Activated CD4-positive, alpha-beta memory T cell treated with anti-CD3 and anti-CD28 coated beads for 36 hours (primary cell): ENCODE measurements around the gene MUC6. TPM values are rescaled to one million over a fixed set of nuclear protein-coding genes. Genes with fewer than 3 reads are reported as not detected.
A peak's percentile ranks its signal among the peaks of the same experiment; 100 is the strongest.

Source experiments
- CTCF ChIA-PET: fragments of 350-600 bp; sonication (Branson Sonifier 250); formaldehyde crosslinking; loops from one replicate; lab custom pipeline; 2021; ENCODE audit warnings: antibody characterized with exemption, inconsistent platforms; lab: Charles Lee
- POLR2A ChIA-PET: fragments of 350-600 bp; sonication (Branson Sonifier 250); formaldehyde crosslinking; loops from one replicate; lab custom pipeline; 2021; ENCODE audit warnings: antibody characterized with exemption; lab: Charles Lee
- DNase-seq: peaks from one replicate; pipeline ENCODE4 v3.0.0-alpha.2; 2020
- H3K27ac Mint-ChIP-seq: one replicate; pipeline ENCODE4 v1.8.0; 2021; ENCODE audit warnings: mixed read lengths
- H3K27me3 Mint-ChIP-seq: one replicate; pipeline ENCODE4 v1.8.0; 2021; ENCODE audit warnings: mixed read lengths
- H3K36me3 Mint-ChIP-seq: one replicate; pipeline ENCODE4 v1.8.0; 2021; ENCODE audit warnings: mixed read lengths
- H3K4me1 Mint-ChIP-seq: one replicate; pipeline ENCODE4 v1.8.0; 2021; ENCODE audit warnings: low read depth, mixed read lengths
- H3K4me3 Mint-ChIP-seq: one replicate; pipeline ENCODE4 v1.8.0; 2021; ENCODE audit warnings: mild to moderate bottlenecking, mixed read lengths
- H3K9me3 Mint-ChIP-seq: one replicate; pipeline ENCODE4 v1.8.0; 2021; ENCODE audit warnings: mixed read lengths
- intact Hi-C: fragments of 100-400 bp; cut with micrococcal nuclease; formaldehyde crosslinking; loops from one replicate; pipeline ENCODE4 v1.15.1; 2023
- total RNA-seq, 2 experiments: library from RNA; stranded (reverse); gene quantifications; one replicate each; pipeline ENCODE4 v1.2.3, GENCODE V29; 2021

MUC6 gene
- total RNA-seq, 2 experiments from 2014 or later, result not detected

- Mint-ChIP-seq H3K36me3 (no peaks in the 10 kb centered on the region), H3K9me3 (no peaks in the 10 kb centered on the region), H3K4me1 (peaks cover 4% of the 10 kb centered on the region), H3K4me3 (no peak overlapping the region), H3K27me3 (peaks cover 14% of the 10 kb centered on the region), H3K27ac (no peak overlapping the region)
- ChIA-PET POLR2A (interaction anchor here (0.5 kb wide), 1 partner anchor 153 kb away, joined by 3 read pairs; no protein-coding TSS in a partner anchor), CTCF (interaction anchor here (1.8 kb wide), 2 partner anchors 183 to 206 kb away, joined by 4 to 5 read pairs; no protein-coding TSS in a partner anchor)
- intact Hi-C loops, result no loop called here
- no peak for DNase-seq
Observed at GRCh38 chr11:1054143-1055108, 17.9 kb upstream of the MUC6 start.

DNA sequence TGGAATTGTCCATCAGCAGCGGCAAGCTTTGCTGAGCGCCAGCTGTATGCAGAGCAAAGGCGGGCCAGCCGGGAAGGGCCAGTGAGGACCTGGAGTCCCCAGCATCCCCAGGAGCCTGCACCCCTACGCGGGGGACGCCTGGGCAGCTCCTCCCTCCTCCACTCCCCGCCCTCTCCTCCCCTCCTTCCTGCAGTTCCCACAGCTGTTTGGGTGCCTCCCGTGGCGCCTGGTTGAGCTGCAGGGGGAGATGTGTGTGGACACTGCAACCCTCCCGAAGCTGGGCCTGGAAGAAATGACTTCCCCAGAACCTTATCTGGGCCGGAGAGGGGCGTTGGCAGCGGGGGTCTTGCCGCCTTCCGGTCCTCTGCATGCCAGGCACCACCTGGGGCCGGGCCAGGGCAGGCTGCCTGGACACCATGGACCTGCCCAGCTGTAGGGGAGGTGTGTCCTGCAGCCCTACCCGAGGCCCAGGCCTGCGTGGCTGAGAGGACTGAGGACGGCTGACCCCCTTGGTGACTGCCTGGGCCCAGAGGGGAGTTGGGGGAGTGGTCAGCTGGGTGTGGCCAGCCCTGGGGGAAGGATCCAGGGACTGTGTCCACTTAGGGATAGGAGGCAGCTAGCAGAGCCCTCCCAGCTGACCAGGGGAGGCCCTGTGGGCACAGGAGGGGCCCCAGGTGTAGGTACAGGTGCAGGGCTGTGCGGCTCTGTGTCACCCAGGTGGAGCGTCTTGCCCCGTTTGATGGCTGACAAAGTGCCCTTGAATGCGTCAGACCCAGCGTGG is 16.8 kb upstream of the MUC6 start:
- Mint-ChIP-seq H3K27ac (no peak overlapping the region), H3K9me3 (no peaks in the 10 kb centered on the region), H3K4me1 (peaks cover 4% of the 10 kb centered on the region), H3K27me3 (peaks cover 20% of the 10 kb centered on the region), H3K36me3 (no peaks in the 10 kb centered on the region), H3K4me3 (no peak overlapping the region)
- ChIA-PET CTCF (interaction anchor here (0.6 to 1.8 kb wide), 3 partner anchors 21 to 205 kb away, joined by 3 to 5 read pairs (median 4); no protein-coding TSS in a partner anchor), POLR2A (no interaction called here)
- no peak for DNase-seq
- intact Hi-C loops, result no loop called here

DNA sequence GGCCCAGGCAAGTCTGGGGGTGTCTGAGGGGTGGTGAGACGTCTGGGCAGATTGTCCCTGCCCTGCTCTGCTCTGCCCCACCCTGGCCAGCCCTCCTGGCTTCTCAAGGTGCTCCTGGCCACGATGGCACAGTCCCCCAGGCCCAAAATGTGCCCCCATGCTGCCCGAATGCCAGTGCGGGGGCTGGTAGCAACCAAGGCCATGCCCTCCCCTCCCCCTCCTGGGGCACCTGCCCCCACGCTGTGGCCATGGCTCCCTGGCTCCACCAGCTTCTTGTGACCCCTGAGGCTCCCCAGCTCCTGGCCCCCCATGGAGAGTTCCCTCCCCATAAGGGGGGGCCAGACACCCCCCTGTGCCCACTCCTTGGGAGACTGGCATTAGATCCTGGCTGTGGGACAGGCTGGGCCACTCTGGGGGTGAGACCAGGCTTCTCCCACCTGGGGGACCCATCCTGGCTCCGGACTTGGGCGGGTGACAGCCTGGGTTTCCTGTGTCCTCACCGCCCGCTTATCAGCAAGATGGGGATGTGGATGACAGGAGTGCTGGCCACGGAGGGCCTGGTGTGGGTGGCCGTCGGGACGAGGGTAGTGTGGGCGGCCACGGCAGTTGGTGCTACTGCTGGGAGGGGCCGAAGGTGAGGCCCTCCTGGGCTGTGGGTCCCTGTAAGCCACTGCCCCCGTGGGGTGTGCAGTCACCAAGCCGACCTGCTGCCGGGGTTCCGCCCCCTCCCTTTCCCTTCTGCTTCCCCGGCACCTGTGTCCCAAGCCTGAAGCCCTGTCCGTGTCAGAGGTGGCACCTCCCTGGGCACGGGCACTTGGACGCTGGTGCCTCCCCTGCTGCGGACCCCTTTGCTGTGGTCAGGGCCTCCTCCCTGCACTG is 15.9 kb upstream of the MUC6 start:
- Mint-ChIP-seq H3K9me3 (no peaks in the 10 kb centered on the region), H3K4me1 (peaks cover 4% of the 10 kb centered on the region), H3K27me3 (peaks cover 19% of the 10 kb centered on the region)

GRCh38 chr11:1051356-1052132 is 15.0 kb upstream of the MUC6 start:
- ChIA-PET CTCF (interaction anchor here (0.7 to 2.9 kb wide), 11 partner anchors 9 to 208 kb away, joined by 3 to 33 read pairs (median 3); partner anchors contain the start of genes AP2A2 and TSPAN4), POLR2A (interaction anchor here (1.0 kb wide), 1 partner anchor 209 kb away, joined by 3 read pairs; the partner anchor contains the start of gene TSPAN4)
- peaks cover 4% of the 10 kb centered on the region for H3K4me1 Mint-ChIP-seq
- no peak overlapping the region for H3K27ac Mint-ChIP-seq
- H3K9me3 Mint-ChIP-seq, result no peaks in the 10 kb centered on the region
- intact Hi-C loops, result loop anchor here (1.0 kb wide), 1 partner anchor 203 kb away; no protein-coding TSS in a partner anchor
- no peak for DNase-seq
- peaks cover 24% of the 10 kb centered on the region for H3K27me3 Mint-ChIP-seq
- no peaks in the 10 kb centered on the region for H3K36me3 Mint-ChIP-seq
- no peak overlapping the region for H3K4me3 Mint-ChIP-seq

More for the DNA sequence above, 15.9 kb upstream of the MUC6 start:
- no peaks in the 10 kb centered on the region for H3K36me3 Mint-ChIP-seq
- POLR2A ChIA-PET, result interaction anchor here (1.0 kb wide), 1 partner anchor 210 kb away, joined by 3 read pairs; the partner anchor contains the start of gene TSPAN4
- no peak overlapping the region for H3K27ac Mint-ChIP-seq
- no peak for DNase-seq
- no peak overlapping the region for H3K4me3 Mint-ChIP-seq
- CTCF ChIA-PET, result interaction anchor here (0.8 to 2.9 kb wide), 7 partner anchors 8 to 208 kb away, joined by 3 to 33 read pairs (median 4); partner anchors contain the start of gene TSPAN4
- intact Hi-C loops, result no loop called here

DNA sequence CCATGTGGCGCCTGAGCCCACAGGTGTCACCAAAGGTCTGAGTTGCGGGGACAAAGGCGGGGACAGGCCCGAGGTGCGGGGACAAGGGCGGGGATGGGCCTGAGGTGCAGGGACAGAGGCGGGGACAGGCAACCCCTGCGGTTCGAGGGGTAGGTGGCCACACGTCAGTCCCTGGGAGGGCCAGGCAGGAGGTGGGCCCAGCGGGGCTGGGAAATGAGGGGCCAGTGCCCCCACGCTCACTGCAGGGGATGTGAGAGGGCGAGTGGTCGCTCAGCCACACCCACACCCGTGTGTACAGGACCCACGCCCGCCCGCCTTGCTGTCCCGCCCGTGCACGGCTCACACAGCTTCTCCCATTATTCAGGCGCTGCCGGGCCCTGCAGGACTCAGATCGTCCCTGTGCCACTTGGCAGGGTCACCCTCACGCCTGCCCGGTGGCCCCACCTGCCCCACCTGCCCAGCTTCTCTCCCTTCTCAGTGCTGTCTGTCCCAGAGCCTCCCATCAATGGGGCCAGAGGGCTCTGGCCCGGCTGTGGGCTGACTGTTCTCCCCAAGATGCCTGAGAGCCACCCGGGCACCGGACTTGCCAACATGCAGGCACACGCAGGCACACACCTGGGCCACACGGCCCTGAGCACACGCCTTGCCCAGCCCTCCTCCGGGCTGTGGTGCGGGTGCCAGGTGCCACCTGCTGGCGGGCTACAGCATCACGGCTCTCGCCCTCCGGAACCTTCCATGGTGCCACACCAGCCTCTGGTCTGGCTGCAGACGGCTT is 14.2 kb upstream of the MUC6 start:
- CTCF ChIA-PET, result interaction anchor here (0.7 to 2.9 kb wide), 9 partner anchors 10 to 207 kb away, joined by 3 to 33 read pairs (median 3); partner anchors contain the start of genes AP2A2 and TSPAN4
- H3K4me1 Mint-ChIP-seq, result peaks cover 4% of the 10 kb centered on the region
- no peak overlapping the region for H3K4me3 Mint-ChIP-seq
- intact Hi-C loops, result loop anchor here (1.0 kb wide), 1 partner anchor 202 kb away; no protein-coding TSS in a partner anchor
- no peak overlapping the region for H3K27ac Mint-ChIP-seq
- POLR2A ChIA-PET, result no interaction called here
- H3K27me3 Mint-ChIP-seq, result peaks cover 26% of the 10 kb centered on the region
- peak; percentile 83 for DNase-seq
- H3K9me3 Mint-ChIP-seq, result no peaks in the 10 kb centered on the region
- no peaks in the 10 kb centered on the region for H3K36me3 Mint-ChIP-seq

DNA sequence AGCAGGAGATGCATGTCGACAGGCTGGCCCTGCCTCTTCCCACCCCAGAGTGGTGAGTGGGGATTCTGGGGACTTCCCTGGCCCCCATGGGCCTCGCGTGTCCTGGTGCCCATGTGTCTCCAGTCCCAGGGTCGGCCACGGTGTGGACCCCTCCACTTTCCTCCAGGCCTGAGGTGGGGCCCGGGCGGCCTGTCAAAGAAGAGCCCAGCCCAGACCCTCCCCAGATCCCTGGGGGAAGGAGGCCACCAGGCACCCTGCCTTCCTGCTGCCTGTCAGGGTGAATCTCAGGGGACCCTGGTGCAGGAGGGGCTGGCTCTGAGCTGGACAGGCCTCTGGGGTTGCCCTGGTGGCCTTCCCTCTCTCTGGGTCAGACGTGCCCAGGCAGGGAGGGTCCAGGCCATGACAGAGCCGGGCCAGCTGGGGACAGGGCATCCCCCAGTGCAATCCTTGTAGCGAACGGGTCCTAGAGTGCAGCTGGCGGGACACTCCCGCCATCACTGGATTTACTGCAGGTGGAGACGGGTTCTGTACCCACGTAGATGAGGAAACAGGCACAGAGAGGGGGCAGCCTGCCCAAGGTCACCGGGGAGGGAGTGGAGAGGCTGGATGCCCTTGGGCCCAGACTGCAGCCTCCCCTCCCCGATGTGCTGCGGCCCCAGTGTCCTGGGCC is 13.5 kb upstream of the MUC6 start:
- intact Hi-C loops, result no loop called here
- POLR2A ChIA-PET, result no interaction called here
- Mint-ChIP-seq H3K9me3 (no peaks in the 10 kb centered on the region), H3K27me3 (peaks cover 24% of the 10 kb centered on the region), H3K4me1 (peaks cover 4% of the 10 kb centered on the region), H3K4me3 (no peak overlapping the region), H3K36me3 (no peaks in the 10 kb centered on the region), H3K27ac (no peak overlapping the region)
- CTCF ChIA-PET, result interaction anchor here (0.6 to 2.9 kb wide), 4 partner anchors 125 to 206 kb away, joined by 3 to 33 read pairs (median 8); partner anchors contain the start of genes AP2A2 and TSPAN4
- DNase-seq, result no peak

GRCh38 chr11:1049431-1049891 is 12.9 kb upstream of the MUC6 start:
- H3K4me3 Mint-ChIP-seq, result no peak overlapping the region
- ChIA-PET POLR2A (no interaction called here), CTCF (interaction anchor here (0.6 to 2.9 kb wide), 2 partner anchors 198 to 202 kb away, joined by 3 to 33 read pairs; no protein-coding TSS in a partner anchor)
- peaks cover 24% of the 10 kb centered on the region for H3K27me3 Mint-ChIP-seq
- DNase-seq, result no peak
- H3K27ac Mint-ChIP-seq, result no peak overlapping the region
- intact Hi-C loops, result no loop called here
- no peaks in the 10 kb centered on the region for H3K9me3 Mint-ChIP-seq
- H3K4me1 Mint-ChIP-seq, result peaks cover 4% of the 10 kb centered on the region
- no peaks in the 10 kb centered on the region for H3K36me3 Mint-ChIP-seq

DNA sequence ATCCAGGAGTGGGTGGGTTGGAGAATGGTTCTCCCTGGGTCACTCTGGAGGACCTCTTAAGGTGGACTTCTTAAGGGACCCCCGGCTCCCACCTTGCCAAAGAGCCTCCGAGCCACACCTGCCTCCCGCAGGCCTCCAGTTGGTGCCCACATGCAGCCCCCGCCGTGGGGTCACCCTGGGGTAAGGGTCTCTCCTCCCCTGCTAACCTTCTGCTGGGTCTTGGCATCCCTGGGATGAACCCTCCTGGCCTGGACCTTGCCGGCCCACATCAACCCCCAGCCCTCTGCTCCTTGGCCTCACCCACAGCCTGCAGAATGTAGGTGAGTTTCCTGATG is 12.5 kb upstream of the MUC6 start:
- intact Hi-C loops, result no loop called here
- Mint-ChIP-seq H3K27me3 (peaks cover 24% of the 10 kb centered on the region), H3K4me1 (peaks cover 4% of the 10 kb centered on the region), H3K4me3 (no peak overlapping the region), H3K9me3 (no peaks in the 10 kb centered on the region), H3K27ac (no peak overlapping the region), H3K36me3 (no peaks in the 10 kb centered on the region)
- ChIA-PET CTCF (interaction anchor here (2.9 kb wide), 1 partner anchor 201 kb away, joined by 33 read pairs; no protein-coding TSS in a partner anchor), POLR2A (no interaction called here)
- DNase-seq, result no peak

DNA sequence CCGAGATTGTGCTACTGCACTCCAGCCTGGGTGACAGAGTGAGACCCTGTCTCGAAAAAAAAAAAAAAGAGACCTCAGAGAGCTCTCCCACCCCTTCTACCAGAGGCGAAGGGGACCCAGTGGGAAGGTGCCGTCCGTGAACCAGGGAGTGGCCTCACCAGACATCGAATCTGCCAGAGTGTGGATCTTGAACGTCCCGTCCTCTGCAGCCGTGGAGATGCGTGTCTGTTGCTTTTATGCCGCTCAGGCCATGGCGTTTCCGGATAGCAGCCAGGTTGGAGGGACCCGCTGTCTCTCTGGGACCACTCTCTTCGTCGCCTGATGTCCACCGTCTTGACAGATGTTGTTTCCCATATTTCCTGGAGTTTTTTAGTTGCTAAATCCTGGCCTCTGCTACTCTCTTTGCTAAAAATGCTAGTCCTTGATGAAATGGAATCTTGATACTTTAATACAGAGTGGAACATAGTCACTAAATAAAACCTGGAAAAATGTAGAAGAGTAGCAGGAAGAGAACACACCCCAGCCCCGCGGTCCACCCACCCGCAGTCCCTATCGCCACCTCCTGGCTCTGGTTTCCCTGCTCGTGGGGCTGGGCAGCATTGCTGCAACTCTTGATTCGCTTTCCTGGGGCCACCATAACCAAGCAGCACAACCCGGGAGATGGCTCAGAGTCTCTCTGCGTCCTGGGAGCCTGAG is 12.0 kb upstream of the MUC6 start:
- Mint-ChIP-seq H3K4me3 (no peak overlapping the region), H3K9me3 (no peaks in the 10 kb centered on the region), H3K36me3 (no peaks in the 10 kb centered on the region), H3K27me3 (peaks cover 24% of the 10 kb centered on the region), H3K27ac (no peak overlapping the region), H3K4me1 (peaks cover 4% of the 10 kb centered on the region)
- intact Hi-C loops, result no loop called here
- no peak for DNase-seq
- POLR2A ChIA-PET, result no interaction called here
- CTCF ChIA-PET, result interaction anchor here (0.6 kb wide), 1 partner anchor 200 kb away, joined by 3 read pairs; no protein-coding TSS in a partner anchor
